Stimulated activated CD4-positive, alpha-beta T cell treated with anti-CD3 and anti-CD28 coated beads, Interleukin-15, amount 100 ng/mL, for 24 hours (primary cell): Measurements from ENCODE around the gene HIGD1B.
"Not testable (repeated sequence)": the region's sequence is repeated elsewhere in the genome, so short reads cannot be mapped to it uniquely, and the experiment has no call there.

Source experiments
- DNase-seq: peaks from one replicate; pipeline ENCODE4 v3.0.0-alpha.2; 2020

The HIGD1B gene

GRCh38 chr17:44847586-44847985 is at the start of gene HIGD1B:
Gene HIGD1B, plus strand, starts transcription at chr17:44847883. Its CDS starts 270 bp downstream, at chr17:44848153.
- DNase-seq, result no peak

- DNase-seq, result no peak
Measured at GRCh38 chr17:44798356-44798755, 49.3 kb upstream of the HIGD1B start.

- DNase-seq, result no peak
Measured at GRCh38 chr17:44801880-44802279, 45.8 kb upstream of the HIGD1B start.

- DNase-seq, result no peak
Measured at GRCh38 chr17:44804302-44805089, 43.2 kb upstream of the HIGD1B start.

- no peak for DNase-seq
Measured at GRCh38 chr17:44807093-44807816, 40.4 kb upstream of the HIGD1B start.

- no peak for DNase-seq
Measured at GRCh38 chr17:44807817-44808155, 39.9 kb upstream of the HIGD1B start.

- DNase-seq, result no peak
Measured at GRCh38 chr17:44808156-44808555, 39.5 kb upstream of the HIGD1B start.

GRCh38 chr17:44808656-44809388 is 38.9 kb upstream of the HIGD1B start:
- not testable (repeated sequence) for DNase-seq

- DNase-seq, result no peak
Measured at GRCh38 chr17:44812263-44812662, 35.4 kb upstream of the HIGD1B start.

GRCh38 chr17:44818508-44818907 is 29.2 kb upstream of the HIGD1B start:
- not testable (repeated sequence) for DNase-seq

GRCh38 chr17:44820631-44821212 is 27.0 kb upstream of the HIGD1B start:
- no peak for DNase-seq

- DNase-seq, result not testable (repeated sequence)
Measured at GRCh38 chr17:44825236-44825635, 22.4 kb upstream of the HIGD1B start.

GRCh38 chr17:44826123-44826790 is 21.4 kb upstream of the HIGD1B start:
- no peak for DNase-seq

- DNase-seq, result no peak
Measured at GRCh38 chr17:44827863-44828262, 19.8 kb upstream of the HIGD1B start.

- DNase-seq, result peak; percentile 28
Measured at GRCh38 chr17:44828919-44829522, 18.7 kb upstream of the HIGD1B start.

- DNase-seq, result peak; percentile 47
Measured at GRCh38 chr17:44829523-44830358, 17.9 kb upstream of the HIGD1B start, which contains the start of gene GJC1. Gene GJC1, minus strand, starts transcription at chr17:44830287. Its CDS starts 24,470 bp downstream, at chr17:44805817.

GRCh38 chr17:44830359-44831288 is 17.1 kb upstream of the HIGD1B start:
- peak; percentile 38 for DNase-seq

- no peak for DNase-seq
Measured at GRCh38 chr17:44831371-44831770, 16.3 kb upstream of the HIGD1B start.

GRCh38 chr17:44832805-44833204 is 14.9 kb upstream of the HIGD1B start:
- no peak for DNase-seq

- DNase-seq, result no peak
Measured at GRCh38 chr17:44837196-44837595, 10.5 kb upstream of the HIGD1B start.
